ENCODE data around the gene LRP2. TPM values are rescaled to one million over a fixed set of nuclear protein-coding genes. Genes with fewer than 3 reads are reported as not detected.
"Not testable (repeated sequence)": the region's sequence is repeated elsewhere in the genome, so short reads cannot be mapped to it uniquely, and the experiment has no call there.

LRP2 gene
- total RNA-seq, 1 donor from 2014 or later: 0.24 TPM

- Mint-ChIP-seq H3K4me3 (ENCODE audit: unreplicated experiment) (no peak overlapping the region), H3K9me3 (ENCODE audit: unreplicated experiment) (peaks cover 4% of the 10 kb centered on the region), H3K36me3 (ENCODE audit: unreplicated experiment) (no peaks in the 10 kb centered on the region), H3K27ac (ENCODE audit: unreplicated experiment) (no peak overlapping the region), H3K4me1 (ENCODE audit: unreplicated experiment) (no peaks in the 10 kb centered on the region), H3K27me3 (ENCODE audit: unreplicated experiment) (peaks cover 14% of the 10 kb centered on the region)
- DNase-seq (ENCODE audit: extremely low spot score, unreplicated experiment): no peak
- TF ChIP-seq CTCF (IDR thresholded peaks at IDR 0.05): no peak
These were observed 47.0 kb downstream of the LRP2 start for GRCh38 chr2:169315357-169315756.

GRCh38 chr2:169308349-169308748 lies 54.0 kb downstream of the LRP2 start:
- DNase-seq (ENCODE audit: extremely low spot score, unreplicated experiment); H3K27ac Mint-ChIP-seq (ENCODE audit: unreplicated experiment); H3K36me3 Mint-ChIP-seq (ENCODE audit: unreplicated experiment); H3K9me3 Mint-ChIP-seq (ENCODE audit: unreplicated experiment); H3K4me3 Mint-ChIP-seq (ENCODE audit: unreplicated experiment); H3K27me3 Mint-ChIP-seq (ENCODE audit: unreplicated experiment); H3K4me1 Mint-ChIP-seq (ENCODE audit: unreplicated experiment): not testable (repeated sequence)

GRCh38 chr2:169304689-169305088 lies 57.6 kb downstream of the LRP2 start:
- not testable (repeated sequence) for H3K4me3 Mint-ChIP-seq (ENCODE audit: unreplicated experiment); H3K9me3 Mint-ChIP-seq (ENCODE audit: unreplicated experiment); H3K4me1 Mint-ChIP-seq (ENCODE audit: unreplicated experiment); H3K36me3 Mint-ChIP-seq (ENCODE audit: unreplicated experiment); H3K27ac Mint-ChIP-seq (ENCODE audit: unreplicated experiment); DNase-seq (ENCODE audit: extremely low spot score, unreplicated experiment)
- peaks cover 11% of the 10 kb centered on the region for H3K27me3 Mint-ChIP-seq (ENCODE audit: unreplicated experiment)

GRCh38 chr2:169303579-169304305 lies 58.6 kb downstream of the LRP2 start:
- H3K27me3 Mint-ChIP-seq (ENCODE audit: unreplicated experiment): peaks cover 16% of the 10 kb centered on the region
- H3K4me1 Mint-ChIP-seq (ENCODE audit: unreplicated experiment): peaks cover 3% of the 10 kb centered on the region
- H3K27ac Mint-ChIP-seq (ENCODE audit: unreplicated experiment): no peak overlapping the region
- no peaks in the 10 kb centered on the region for H3K9me3 Mint-ChIP-seq (ENCODE audit: unreplicated experiment)
- H3K4me3 Mint-ChIP-seq (ENCODE audit: unreplicated experiment): no peak overlapping the region
- no peak for DNase-seq (ENCODE audit: extremely low spot score, unreplicated experiment)
- no peak for TF ChIP-seq CTCF (IDR thresholded peaks at IDR 0.05)
- no peaks in the 10 kb centered on the region for H3K36me3 Mint-ChIP-seq (ENCODE audit: unreplicated experiment)

- Mint-ChIP-seq H3K4me3 (ENCODE audit: unreplicated experiment) (no peak overlapping the region), H3K9me3 (ENCODE audit: unreplicated experiment) (no peaks in the 10 kb centered on the region), H3K27ac (ENCODE audit: unreplicated experiment) (no peak overlapping the region), H3K27me3 (ENCODE audit: unreplicated experiment) (peaks cover 20% of the 10 kb centered on the region), H3K4me1 (ENCODE audit: unreplicated experiment) (peaks cover 3% of the 10 kb centered on the region), H3K36me3 (ENCODE audit: unreplicated experiment) (no peaks in the 10 kb centered on the region)
- TF ChIP-seq CTCF (IDR thresholded peaks at IDR 0.05): no peak
- no peak for DNase-seq (ENCODE audit: extremely low spot score, unreplicated experiment)
These were observed 60.0 kb downstream of the LRP2 start for GRCh38 chr2:169302364-169302763.

- no peak for TF ChIP-seq CTCF (IDR thresholded peaks at IDR 0.05)
- H3K36me3 Mint-ChIP-seq (ENCODE audit: unreplicated experiment): no peaks in the 10 kb centered on the region
- H3K27me3 Mint-ChIP-seq (ENCODE audit: unreplicated experiment): peaks cover 20% of the 10 kb centered on the region
- no peaks in the 10 kb centered on the region for H3K9me3 Mint-ChIP-seq (ENCODE audit: unreplicated experiment)
- H3K4me3 Mint-ChIP-seq (ENCODE audit: unreplicated experiment): no peak overlapping the region
- H3K4me1 Mint-ChIP-seq (ENCODE audit: unreplicated experiment): peaks cover 3% of the 10 kb centered on the region
- DNase-seq (ENCODE audit: extremely low spot score, unreplicated experiment): no peak
- no peak overlapping the region for H3K27ac Mint-ChIP-seq (ENCODE audit: unreplicated experiment)
These were observed 60.6 kb downstream of the LRP2 start for GRCh38 chr2:169301596-169302335.
